BJ (cell line): ENCODE results near the gene DBX2. TPM values are rescaled to one million over a fixed set of nuclear protein-coding genes. Genes with fewer than 3 reads are reported as not detected.
A peak's percentile ranks its signal among the peaks of the same experiment; 100 is the strongest.

Experiments used
- CTCF ChIA-PET: fragments of 350-600 bp; formaldehyde crosslinking; extraction: SDS; loops from one replicate; lab custom pipeline; 2021; ENCODE audit warnings: antibody characterized with exemption, inconsistent platforms; lab: Yijun Ruan, JAX
- POLR2A ChIA-PET: fragments of 300-600 bp; sonication (Branson Sonifier 250); formaldehyde crosslinking; extraction: SDS; loops from one replicate; lab custom pipeline; 2021; ENCODE audit warnings: antibody characterized with exemption; lab: Charles Lee
- DNase-seq: peaks from one replicate; pipeline ENCODE4 v3.0.0-alpha.2; 2011; ENCODE audit warnings: low read depth
- H3K27me3 ChIP-seq: 2 replicates; pipeline ENCODE4 v1.6.0; 2011; ENCODE audit warnings: low read length; ENCODE audit not compliant: control insufficient read depth, insufficient read depth
- H3K36me3 ChIP-seq: 2 replicates; pipeline ENCODE4 v1.5.1; 2011; ENCODE audit warnings: low read length; ENCODE audit not compliant: control insufficient read depth, insufficient read depth
- H3K4me3 ChIP-seq: 2 replicates; pipeline ENCODE4 v1.5.1; 2011; ENCODE audit warnings: low read depth, mild to moderate bottlenecking, control low read depth, low read length
- CTCF ChIP-seq: IDR thresholded peaks from 2 replicates; pipeline ENCODE4 v1.5.1; 2011; ENCODE audit warnings: low read depth, mild to moderate bottlenecking, control low read depth, inconsistent platforms, low read length, moderate library complexity; ENCODE audit not compliant: insufficient read depth
- polyA plus RNA-seq: library from polyadenylated mRNA; depleted of rRNA; stranded (reverse); fragments of >200 nt; gene quantifications from 2 replicates; pipeline ENCODE4 v1.2.3, GENCODE V29; 2011; rRNA removed

Gene DBX2
- polyA plus RNA-seq, 1 experiment: not detected

DNA sequence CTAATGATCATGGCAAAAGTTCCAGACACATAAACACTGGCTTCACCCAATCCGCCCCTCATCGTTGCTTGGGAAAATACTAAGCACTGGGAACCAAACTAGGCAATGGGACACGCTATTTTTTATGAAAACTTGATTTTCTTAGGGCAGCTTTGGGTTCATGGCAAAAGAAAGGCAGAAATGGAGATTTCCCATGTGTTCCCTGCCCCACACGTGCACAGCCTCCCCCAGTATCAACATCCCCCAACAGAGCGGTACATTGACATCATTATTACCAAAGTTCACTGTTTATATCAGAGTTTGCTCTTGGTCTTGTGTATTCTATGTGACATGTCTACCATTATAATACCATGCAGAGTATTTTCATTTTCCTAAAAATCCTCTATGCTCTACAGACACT lies 71.0 kb downstream of the DBX2 start:
- H3K4me3 ChIP-seq: no peak overlapping the region
- no peak for TF ChIP-seq CTCF
- POLR2A ChIA-PET: no interaction called here
- no peaks in the 10 kb centered on the region for H3K27me3 ChIP-seq
- no peak for DNase-seq
- CTCF ChIA-PET: no interaction called here
- H3K36me3 ChIP-seq: no peaks in the 10 kb centered on the region

GRCh38 chr12:44976246-44976645 lies 74.7 kb downstream of the DBX2 start:
- CTCF ChIA-PET: interaction anchor here (1.1 to 1.4 kb wide), 2 partner anchors 9 to 28 kb away, joined by 3 read pairs; no protein-coding TSS in a partner anchor
- TF ChIP-seq CTCF: no peak
- POLR2A ChIA-PET: no interaction called here
- no peaks in the 10 kb centered on the region for H3K27me3 ChIP-seq
- no peak for DNase-seq
- no peaks in the 10 kb centered on the region for H3K36me3 ChIP-seq
- no peak overlapping the region for H3K4me3 ChIP-seq

DNA sequence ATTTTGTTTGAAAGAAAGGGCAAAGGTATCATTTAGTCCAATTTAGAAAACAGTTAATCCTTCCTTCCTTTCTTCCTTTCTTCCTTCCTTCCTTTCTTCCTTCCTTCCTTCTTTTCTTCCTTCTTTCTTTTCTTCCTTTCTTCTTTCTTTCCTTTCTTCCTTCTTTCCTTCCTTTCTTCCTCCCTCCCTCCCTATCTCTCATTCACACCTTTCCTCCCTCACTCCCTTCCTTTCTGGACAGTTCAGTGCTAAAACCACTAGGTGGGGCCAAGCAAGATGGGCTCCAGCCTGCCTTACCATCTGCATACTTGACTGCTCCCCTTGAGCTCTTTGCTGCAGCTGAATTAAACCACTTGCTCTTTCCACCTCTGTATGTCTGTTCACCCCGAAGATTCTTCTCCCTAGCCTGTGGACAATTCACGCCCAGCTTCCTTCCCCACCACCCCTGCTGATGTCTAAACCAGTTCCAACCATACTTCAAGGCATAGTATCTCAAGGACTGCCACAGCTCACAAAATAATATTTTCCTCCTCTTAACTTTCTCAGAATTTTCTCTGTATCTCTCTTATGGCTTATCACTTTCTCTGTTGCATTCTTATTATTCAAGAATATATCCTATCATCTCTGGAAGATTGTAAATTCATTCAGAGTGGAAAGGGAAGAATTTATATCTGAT lies 78.0 kb downstream of the DBX2 start:
- ChIA-PET POLR2A (no interaction called here), CTCF (interaction anchor here (1.4 to 1.7 kb wide), 2 partner anchors 13 to 24 kb away, joined by 5 read pairs; no protein-coding TSS in a partner anchor)
- no peak for DNase-seq
- H3K36me3 ChIP-seq: no peaks in the 10 kb centered on the region
- no peak overlapping the region for H3K4me3 ChIP-seq
- H3K27me3 ChIP-seq: no peaks in the 10 kb centered on the region
- TF ChIP-seq CTCF: peak; percentile 52

DNA sequence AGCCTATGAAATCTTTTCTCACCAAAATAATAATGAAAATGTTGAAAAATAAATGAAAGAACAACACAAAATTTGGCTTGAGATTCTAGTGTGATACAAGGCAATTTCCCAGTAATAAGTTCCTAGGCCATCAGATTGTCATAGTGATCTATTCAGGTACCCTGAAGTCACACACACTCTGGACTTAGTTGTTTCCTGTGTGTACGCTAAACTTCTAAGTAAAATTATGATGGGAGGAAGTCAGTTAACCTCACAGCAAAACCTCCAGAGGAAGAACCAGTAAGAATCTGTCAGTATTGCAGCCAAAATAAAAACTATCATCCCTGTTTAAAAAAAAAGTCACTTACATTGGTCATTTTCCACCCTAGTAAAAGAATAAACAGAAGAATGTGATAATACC lies 81.9 kb downstream of the DBX2 start:
- POLR2A ChIA-PET: no interaction called here
- Histone ChIP-seq H3K36me3 (no peaks in the 10 kb centered on the region), H3K4me3 (no peak overlapping the region), H3K27me3 (no peaks in the 10 kb centered on the region)
- no peak for TF ChIP-seq CTCF
- CTCF ChIA-PET: no interaction called here
- no peak for DNase-seq

Other genes starting within 250 kb of the DBX2 start
- gene NELL2, start 174.8 kb downstream of the DBX2 start, polyA plus RNA-seq: 0.16 and 0.23 TPM in 2 replicates
- gene ANO6, start 165.0 kb upstream of the DBX2 start, polyA plus RNA-seq: 45.8 and 72.3 TPM in 2 replicates